ENCODE measurements around the gene FOXR1.
"Not testable (repeated sequence)": the region's sequence is repeated elsewhere in the genome, so short reads cannot be mapped to it uniquely, and the experiment has no call there.

Gene FOXR1

GRCh38 chr11:118948000-118948399 lies 23.6 kb upstream of the FOXR1 start:
- no peak for DNase-seq

DNA sequence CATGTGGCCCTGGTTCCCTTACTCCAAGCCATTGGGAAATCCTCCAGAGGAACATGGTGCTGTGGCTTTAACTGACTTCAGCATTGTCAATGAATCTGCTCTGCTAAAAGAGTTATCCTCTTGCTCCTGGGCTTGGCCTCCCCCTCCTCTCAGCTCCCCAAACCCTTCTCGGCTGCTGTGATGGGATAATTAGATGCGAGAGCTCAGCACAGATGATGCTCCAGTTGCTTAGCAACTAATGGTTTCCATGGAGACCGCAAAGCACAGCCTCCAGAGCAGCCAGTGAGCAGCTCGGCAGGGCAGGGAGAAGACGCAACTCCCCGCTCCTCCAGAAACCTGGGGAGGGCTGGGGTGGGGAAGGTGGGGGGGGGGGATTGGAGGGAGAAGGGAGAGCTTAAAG lies 18.3 kb upstream of the FOXR1 start:
- DNase-seq, result no peak

- not testable (repeated sequence) for DNase-seq
Measured at GRCh38 chr11:118953976-118954375, 17.6 kb upstream of the FOXR1 start.

- DNase-seq, result peak; percentile 84 to 85
Measured at GRCh38 chr11:118956094-118956846, 15.3 kb upstream of the FOXR1 start, which contains the start of gene UPK2. TSS of gene UPK2 (plus strand) at chr11:118956298. CDS start at chr11:118956351, 53 bp downstream.

DNA sequence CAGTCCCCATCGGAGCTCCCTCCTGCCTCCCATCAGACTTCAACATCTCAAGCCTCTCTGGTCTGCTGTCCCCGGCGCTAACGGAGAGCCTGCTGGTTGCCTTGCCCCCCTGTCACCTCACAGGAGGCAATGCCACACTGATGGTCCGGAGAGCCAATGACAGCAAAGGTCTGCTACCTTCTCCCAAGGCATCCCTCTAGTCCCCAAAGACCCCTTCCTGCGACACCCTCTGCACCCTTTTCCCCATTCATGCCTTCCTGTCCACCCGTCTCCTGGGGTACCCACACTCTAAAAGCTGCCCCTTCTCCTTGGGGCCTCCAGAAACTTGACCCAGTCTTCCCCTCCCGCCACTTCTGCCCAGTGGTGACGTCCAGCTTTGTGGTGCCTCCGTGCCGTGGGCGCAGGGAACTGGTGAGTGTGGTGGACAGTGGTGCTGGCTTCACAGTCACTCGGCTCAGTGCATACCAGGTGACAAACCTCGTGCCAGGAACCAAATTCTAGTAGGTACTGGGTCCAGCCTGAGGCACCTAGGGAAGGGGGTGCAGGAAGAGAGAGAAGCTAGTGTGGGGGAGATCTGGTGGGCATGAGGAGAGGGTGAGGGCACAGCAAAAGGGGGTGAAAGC lies 14.6 kb upstream of the FOXR1 start:
- no peak for DNase-seq

DNA sequence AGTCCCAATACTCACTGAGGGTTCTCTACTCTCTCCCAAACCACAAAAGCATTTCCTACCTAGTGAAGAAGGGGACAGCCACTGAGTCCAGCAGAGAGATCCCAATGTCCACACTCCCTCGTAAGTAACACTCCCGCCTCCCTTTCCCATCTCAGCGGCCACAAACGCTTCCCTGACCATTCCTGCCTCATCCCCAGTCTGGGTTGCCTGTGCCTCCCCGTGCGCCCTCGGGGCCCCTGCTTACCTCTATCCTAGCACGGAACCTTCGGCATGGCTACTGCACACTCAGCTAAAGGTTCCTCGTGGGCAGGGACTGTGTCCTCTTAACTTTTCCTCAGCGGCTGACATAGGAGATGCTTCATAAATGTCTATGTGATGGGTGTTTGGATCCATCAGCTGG lies 14.0 kb upstream of the FOXR1 start:
- DNase-seq, result no peak

DNA sequence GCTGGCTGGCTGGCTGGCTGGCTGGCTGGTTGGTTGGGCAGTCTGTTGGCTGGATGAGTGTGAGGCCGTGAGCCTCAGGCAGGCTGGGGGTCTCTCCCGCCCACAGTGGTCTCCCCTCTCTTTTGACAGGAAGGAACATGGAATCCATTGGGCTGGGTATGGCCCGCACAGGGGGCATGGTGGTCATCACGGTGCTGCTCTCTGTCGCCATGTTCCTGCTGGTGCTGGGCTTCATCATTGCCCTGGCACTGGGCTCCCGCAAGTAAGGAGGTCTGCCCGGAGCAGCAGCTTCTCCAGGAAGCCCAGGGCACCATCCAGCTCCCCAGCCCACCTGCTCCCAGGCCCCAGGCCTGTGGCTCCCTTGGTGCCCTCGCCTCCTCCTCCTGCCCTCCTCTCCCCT lies 13.6 kb upstream of the FOXR1 start:
- DNase-seq, result no peak

- no peak for DNase-seq
Measured at GRCh38 chr11:118958577-118958976, 13.0 kb upstream of the FOXR1 start.

GRCh38 chr11:118961189-118961588 lies 10.4 kb upstream of the FOXR1 start:
- DNase-seq, result no peak

DNA sequence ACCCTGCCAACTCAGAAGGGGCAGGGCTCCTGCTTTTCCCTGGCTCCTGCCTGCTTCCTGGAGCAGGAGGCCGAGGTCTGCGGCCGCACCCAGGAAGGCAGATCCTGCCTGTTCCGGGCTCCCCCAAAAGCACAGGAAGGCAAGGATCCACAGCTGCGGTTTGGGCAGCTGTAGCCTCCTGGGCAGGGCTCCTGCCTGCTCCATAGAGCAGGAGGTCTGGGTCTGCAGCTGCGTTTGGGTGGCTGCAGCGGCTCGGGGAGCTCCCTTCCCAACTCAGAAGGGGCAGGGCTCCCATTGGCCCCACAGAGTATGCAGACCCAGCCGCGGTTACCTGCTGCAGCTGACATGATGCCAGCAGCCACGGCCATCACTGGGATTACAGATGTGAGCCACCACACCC lies 10.0 kb upstream of the FOXR1 start:
- no peak for DNase-seq

DNA sequence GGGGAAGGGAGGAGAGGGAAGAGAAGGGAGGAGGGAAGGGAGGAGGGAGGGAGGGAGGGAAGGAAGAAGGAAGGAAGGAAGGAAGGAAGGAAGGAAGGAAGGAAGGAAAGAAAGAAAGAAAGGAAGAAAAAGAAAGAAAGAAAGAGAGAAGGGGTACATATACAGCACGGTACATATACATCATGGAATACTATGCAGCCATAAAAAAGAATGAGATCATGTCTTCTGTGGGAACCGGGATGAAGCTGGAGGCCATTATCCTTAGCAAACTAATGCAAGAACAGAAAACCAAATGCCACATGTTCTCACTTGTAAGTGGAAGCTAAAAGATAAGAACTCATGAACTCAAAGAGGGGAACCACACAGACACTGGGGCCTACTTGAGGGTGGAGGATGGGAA lies 2.1 kb upstream of the FOXR1 start:
- not testable (repeated sequence) for DNase-seq

- no peak for DNase-seq
Measured at GRCh38 chr11:118973985-118974384, 2.4 kb downstream of the FOXR1 start.

- no peak for DNase-seq
Measured at GRCh38 chr11:118975771-118976709, 4.5 kb downstream of the FOXR1 start.

- no peak for DNase-seq
Measured at GRCh38 chr11:118979434-118979833, 7.9 kb downstream of the FOXR1 start.

- DNase-seq, result peak; percentile 58 to 62
Measured at GRCh38 chr11:118980191-118980881, 8.8 kb downstream of the FOXR1 start.

DNA sequence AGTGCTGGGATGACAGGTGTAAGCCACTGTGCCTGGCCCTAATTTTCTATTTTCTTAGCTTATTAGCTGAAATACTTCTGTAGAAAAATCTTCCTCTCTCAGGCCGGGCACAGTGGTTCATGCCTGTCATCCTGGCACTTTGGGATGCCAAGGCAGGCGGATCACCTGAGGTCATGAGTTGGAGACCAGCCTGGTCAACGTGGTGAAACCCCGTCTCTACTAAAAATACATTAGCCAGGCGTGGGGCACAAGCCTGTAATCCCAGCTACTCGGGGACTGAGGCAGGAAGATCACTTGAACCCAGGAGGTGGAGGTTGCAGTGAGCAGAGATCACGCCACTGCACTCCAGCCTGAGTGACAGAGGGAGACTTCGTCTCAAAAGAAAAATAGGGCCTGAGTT lies 12.8 kb downstream of the FOXR1 start:
- not testable (repeated sequence) for DNase-seq

- no peak for DNase-seq
Measured at GRCh38 chr11:118984825-118985224, 13.3 kb downstream of the FOXR1 start.

- no peak for DNase-seq
Measured at GRCh38 chr11:118988280-118988679, 16.7 kb downstream of the FOXR1 start.

GRCh38 chr11:118991486-118992038 lies 20.0 kb downstream of the FOXR1 start:
- DNase-seq, result not testable (repeated sequence)

- peak; percentile 56 to 57 for DNase-seq
Measured at GRCh38 chr11:118996926-118997626, 25.5 kb downstream of the FOXR1 start.

DNA sequence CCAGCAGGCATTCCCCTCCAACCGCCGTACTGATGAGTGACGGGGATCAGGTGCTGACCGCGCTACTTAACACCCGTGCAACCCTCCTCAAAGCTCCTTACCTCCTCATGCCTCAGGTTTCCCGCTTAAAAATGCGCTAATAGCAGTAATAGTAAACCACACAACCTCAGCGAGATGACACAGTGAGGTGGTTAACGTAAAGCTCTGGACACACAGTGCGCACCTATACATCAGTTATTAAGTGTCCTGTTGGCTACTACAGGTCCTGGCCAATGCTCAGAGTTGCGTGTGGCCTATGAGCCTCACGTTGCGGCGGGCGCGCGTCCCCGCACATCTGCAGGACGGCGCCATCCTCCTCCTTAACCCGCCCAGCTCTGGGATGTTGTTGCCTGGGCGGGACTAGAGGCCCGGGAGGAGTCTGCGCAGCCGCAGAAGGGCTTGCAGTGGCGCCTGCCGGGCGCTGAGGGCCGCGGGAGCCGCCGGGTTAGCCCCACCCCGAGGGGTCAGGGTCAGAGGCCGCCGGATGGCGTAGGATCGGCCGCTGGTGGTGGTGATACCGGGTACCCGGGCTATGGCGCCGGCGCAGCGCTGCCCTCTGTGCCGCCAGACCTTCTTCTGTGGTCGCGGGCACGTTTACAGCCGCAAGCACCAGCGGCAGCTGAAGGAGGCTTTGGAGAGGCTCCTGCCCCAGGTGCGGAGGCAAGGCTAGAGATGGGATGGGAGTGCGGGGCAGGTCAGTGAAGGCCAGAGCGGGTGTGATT lies 26.2 kb downstream of the FOXR1 start, which contains the start of gene CENATAC:
Gene CENATAC, plus strand, starts transcription at position 512 of the 761 bp plus-strand sequence. Its CDS starts 60 bp downstream, at position 572.
- DNase-seq, result peak; percentile 96 to 97

Data from inflammatory macrophage (primary cell).